ENCODE measurements around the gene PCDHB16. TPM values are rescaled to one million over a fixed set of nuclear protein-coding genes. Genes with fewer than 3 reads are reported as not detected.

PCDHB16 gene
- total RNA-seq, 1 experiment from 2014 or later: 2.0 TPM

GRCh38 chr5:141234109-141234667 lies 52.0 kb downstream of the PCDHB16 start:
- DNase-seq (ENCODE audit: low read depth): peak; percentile 35

Other genes starting within 250 kb of the PCDHB16 start
- gene PCDHAC2, start 215.9 kb upstream of the PCDHB16 start, total RNA-seq (2014; rRNA removed; shearing (Covaris generic)): not detected in 2 replicates
- gene PCDHB1, start 131.0 kb upstream of the PCDHB16 start, total RNA-seq (2014; rRNA removed; shearing (Covaris generic)): not detected in 2 replicates
- 0.88 and 0.96 TPM in 2 replicates for gene PCDHB2, start 87.8 kb upstream of the PCDHB16 start, total RNA-seq (2014; rRNA removed; shearing (Covaris generic))
- 0.12 and 0.20 TPM in 2 replicates for gene PCDHB3, start 81.9 kb upstream of the PCDHB16 start, total RNA-seq (2014; rRNA removed; shearing (Covaris generic))
- gene PCDHB4, start 60.6 kb upstream of the PCDHB16 start, total RNA-seq (2014; rRNA removed; shearing (Covaris generic)): under 0.01 and 0.12 TPM in 2 replicates
- gene PCDHB5, start 47.2 kb upstream of the PCDHB16 start, total RNA-seq (2014; rRNA removed; shearing (Covaris generic)): 0.59 and 0.60 TPM in 2 replicates
- 0.20 and 0.24 TPM in 2 replicates for gene PCDHB6, start 32.3 kb upstream of the PCDHB16 start, total RNA-seq (2014; rRNA removed; shearing (Covaris generic))
- gene PCDHB7, start 9.7 kb upstream of the PCDHB16 start, total RNA-seq (2014; rRNA removed; shearing (Covaris generic)): 0.39 and 0.48 TPM in 2 replicates
- 0.10 and 0.12 TPM in 2 replicates for gene PCDHB8, start 4.6 kb upstream of the PCDHB16 start, total RNA-seq (2014; rRNA removed; shearing (Covaris generic))
- gene PCDHB9, start 4.8 kb downstream of the PCDHB16 start, total RNA-seq (2014; rRNA removed; shearing (Covaris generic)): 0.10 and 0.24 TPM in 2 replicates
- gene PCDHB10, start 10.0 kb downstream of the PCDHB16 start, total RNA-seq (2014; rRNA removed; shearing (Covaris generic)): 0.60 and 0.78 TPM in 2 replicates
- 0.12 and 0.20 TPM in 2 replicates for gene PCDHB11, start 17.2 kb downstream of the PCDHB16 start, total RNA-seq (2014; rRNA removed; shearing (Covaris generic))
- 0.36 and 0.88 TPM in 2 replicates for gene PCDHB12, start 26.3 kb downstream of the PCDHB16 start, total RNA-seq (2014; rRNA removed; shearing (Covaris generic))
- gene PCDHB13, start 31.5 kb downstream of the PCDHB16 start, total RNA-seq (2014; rRNA removed; shearing (Covaris generic)): 2.5 and 2.6 TPM in 2 replicates
- gene PCDHB14, start 41.0 kb downstream of the PCDHB16 start, total RNA-seq (2014; rRNA removed; shearing (Covaris generic)): 0.72 and 0.88 TPM in 2 replicates
- gene PCDHB15, start 63.0 kb downstream of the PCDHB16 start, total RNA-seq (2014; rRNA removed; shearing (Covaris generic)): 1.6 and 2.0 TPM in 2 replicates
- gene SLC25A2, start 121.7 kb downstream of the PCDHB16 start, total RNA-seq (2014; rRNA removed; shearing (Covaris generic)): 0.48 TPM in 1 of 2 replicates, not detected in the other
- 36.0 and 50.9 TPM in 2 replicates for gene TAF7, start 138.4 kb downstream of the PCDHB16 start, total RNA-seq (2014; rRNA removed; shearing (Covaris generic))
- 3.3 and 3.7 TPM in 2 replicates for gene PCDHGA1, start 148.1 kb downstream of the PCDHB16 start, total RNA-seq (2014; rRNA removed; shearing (Covaris generic))
- 6.8 and 7.0 TPM in 2 replicates for gene PCDHGA2, start 156.4 kb downstream of the PCDHB16 start, total RNA-seq (2014; rRNA removed; shearing (Covaris generic))
- gene PCDHGA3, start 161.4 kb downstream of the PCDHB16 start, total RNA-seq (2014; rRNA removed; shearing (Covaris generic)): 0.12 and 0.39 TPM in 2 replicates
- 10.6 and 10.9 TPM in 2 replicates for gene PCDHGB1, start 167.7 kb downstream of the PCDHB16 start, total RNA-seq (2014; rRNA removed; shearing (Covaris generic))
- 3.8 and 4.8 TPM in 2 replicates for gene PCDHGA4, start 172.6 kb downstream of the PCDHB16 start, total RNA-seq (2014; rRNA removed; shearing (Covaris generic))
- gene PCDHGB2, start 177.6 kb downstream of the PCDHB16 start, total RNA-seq (2014; rRNA removed; shearing (Covaris generic)): 4.6 and 6.0 TPM in 2 replicates
- gene PCDHGA5, start 181.8 kb downstream of the PCDHB16 start, total RNA-seq (2014; rRNA removed; shearing (Covaris generic)): 1.5 and 1.8 TPM in 2 replicates
- gene PCDHGB3, start 187.9 kb downstream of the PCDHB16 start, total RNA-seq (2014; rRNA removed; shearing (Covaris generic)): 1.1 and 1.6 TPM in 2 replicates
- 1.3 and 1.8 TPM in 2 replicates for gene PCDHGA6, start 191.5 kb downstream of the PCDHB16 start, total RNA-seq (2014; rRNA removed; shearing (Covaris generic))
- gene PCDHGA7, start 200.4 kb downstream of the PCDHB16 start, total RNA-seq (2014; rRNA removed; shearing (Covaris generic)): 4.6 and 5.5 TPM in 2 replicates
- 12.0 and 12.7 TPM in 2 replicates for gene PCDHGB4, start 205.3 kb downstream of the PCDHB16 start, total RNA-seq (2014; rRNA removed; shearing (Covaris generic))
- gene PCDHGA8, start 210.2 kb downstream of the PCDHB16 start, total RNA-seq (2014; rRNA removed; shearing (Covaris generic)): 1.6 and 1.9 TPM in 2 replicates
- gene PCDHGB5, start 215.6 kb downstream of the PCDHB16 start, total RNA-seq (2014; rRNA removed; shearing (Covaris generic)): 18.6 and 19.8 TPM in 2 replicates
- 0.88 and 1.1 TPM in 2 replicates for gene PCDHGA9, start 220.4 kb downstream of the PCDHB16 start, total RNA-seq (2014; rRNA removed; shearing (Covaris generic))
- gene PCDHGB6, start 225.6 kb downstream of the PCDHB16 start, total RNA-seq (2014; rRNA removed; shearing (Covaris generic)): 0.84 and 0.88 TPM in 2 replicates
- gene PCDHGA10, start 230.6 kb downstream of the PCDHB16 start, total RNA-seq (2014; rRNA removed; shearing (Covaris generic)): 0.78 and 0.84 TPM in 2 replicates
- gene PCDHGB7, start 235.3 kb downstream of the PCDHB16 start, total RNA-seq (2014; rRNA removed; shearing (Covaris generic)): 0.29 and 0.48 TPM in 2 replicates
- 7.0 and 8.1 TPM in 2 replicates for gene PCDHGA11, start 238.7 kb downstream of the PCDHB16 start, total RNA-seq (2014; rRNA removed; shearing (Covaris generic))
- gene PCDHGA12, start 248.1 kb downstream of the PCDHB16 start, total RNA-seq (2014; rRNA removed; shearing (Covaris generic)): 19.9 and 23.5 TPM in 2 replicates

Measured in RPMI7951 (cell line).